HG03378 (cell line): ENCODE results near the gene ID3.

Experiments used
- ATAC-seq: cut with Tn5 transposase; IDR thresholded peaks from one replicate; pipeline ENCODE4 v1.9.1; 2021; ENCODE audit warnings: mild to moderate bottlenecking, moderate library complexity; ENCODE audit not compliant: unreplicated experiment

The ID3 gene

DNA sequence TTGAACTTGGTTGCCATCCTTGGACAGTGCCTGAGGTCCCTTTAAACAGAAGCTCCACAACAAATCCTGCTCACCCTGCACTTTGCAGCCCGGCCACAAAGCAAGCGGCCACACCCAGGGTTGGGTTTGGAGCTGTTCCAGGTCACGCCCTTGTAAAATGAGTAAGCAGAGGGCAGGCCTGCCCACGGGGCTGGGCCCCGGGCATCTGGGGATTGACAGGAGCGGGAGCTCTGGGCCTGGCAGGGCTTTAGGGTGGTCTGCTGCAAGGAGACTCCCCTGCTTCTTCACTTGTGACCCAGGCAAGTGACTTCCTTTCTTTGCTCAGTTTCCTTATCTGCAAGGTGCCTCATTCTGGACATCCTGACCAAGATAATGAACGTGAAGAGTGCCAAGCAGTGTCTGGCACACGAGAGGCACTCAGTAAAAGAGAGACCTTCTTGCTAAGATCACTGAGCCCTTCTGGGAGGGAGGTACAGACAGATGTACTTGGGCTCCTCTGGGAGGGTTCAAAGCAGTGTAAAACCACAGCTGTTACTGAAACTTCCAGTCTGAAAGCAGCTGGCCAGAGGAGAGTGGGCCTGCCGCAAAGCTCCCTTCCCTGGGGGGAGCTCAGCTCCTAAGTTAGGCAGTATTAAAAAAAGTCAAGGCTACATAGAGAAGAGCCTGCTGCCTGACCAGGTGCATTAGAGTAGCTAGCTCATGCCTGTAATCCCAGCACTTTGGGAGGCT, 30.9 kb downstream of the ID3 start:
- no peak for ATAC-seq

DNA sequence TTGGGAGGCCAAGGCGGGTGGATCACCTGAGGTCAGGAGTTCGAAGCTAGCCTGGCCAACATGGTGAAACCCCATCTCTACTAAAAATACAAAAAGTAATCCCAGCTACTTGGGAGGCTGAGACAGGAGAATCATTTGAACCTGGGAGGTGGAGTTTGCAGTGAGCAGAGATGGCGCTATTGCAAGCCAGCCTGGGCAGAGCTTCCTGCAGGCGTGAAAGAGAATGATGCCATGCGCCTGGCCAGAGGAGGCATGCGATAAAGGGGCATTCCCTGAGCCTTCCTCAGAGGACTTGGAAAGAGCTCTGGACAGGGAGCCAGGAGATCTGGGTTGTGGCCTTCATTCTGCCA, 31.4 kb downstream of the ID3 start:
- ATAC-seq = no peak

- ATAC-seq = no peak
Measured at GRCh38 chr1:23527366-23527765, 31.9 kb downstream of the ID3 start.

DNA sequence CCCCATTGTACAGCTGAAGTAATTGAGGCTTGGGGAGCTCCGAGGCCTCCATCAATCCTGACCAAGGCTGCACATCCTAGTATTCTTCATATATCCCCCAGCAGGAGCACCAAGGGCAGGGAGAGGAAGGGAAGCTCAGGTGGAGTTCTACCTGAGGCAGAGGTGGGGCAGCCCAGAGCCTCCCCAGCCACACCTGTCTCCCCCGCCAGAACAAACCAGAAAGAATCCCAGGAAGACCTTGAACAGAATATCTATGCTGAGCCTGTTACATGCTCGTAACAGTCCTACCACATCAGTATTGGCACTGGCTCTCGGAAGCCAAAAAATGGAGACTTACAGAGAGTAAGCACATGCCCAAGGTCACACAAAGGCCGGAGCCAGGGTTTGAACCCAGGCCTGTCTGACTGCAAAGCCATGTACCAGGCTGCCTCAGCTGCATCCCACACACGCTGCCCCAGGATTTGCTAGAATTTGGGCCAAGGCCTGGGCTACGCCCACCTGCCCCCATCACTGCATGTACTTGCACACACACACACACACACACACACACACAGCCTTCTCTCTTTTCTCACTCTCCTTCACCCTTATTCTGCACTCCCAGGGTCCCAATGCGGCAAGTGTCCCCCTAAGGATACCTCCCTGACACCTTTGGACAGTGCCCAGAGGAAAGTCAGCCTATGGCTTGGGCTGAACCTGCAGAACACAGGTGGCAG, 32.8 kb downstream of the ID3 start:
- ATAC-seq = no peak

- no peak for ATAC-seq
Measured at GRCh38 chr1:23525558-23526250, 33.6 kb downstream of the ID3 start.

- no peak for ATAC-seq
Measured at GRCh38 chr1:23524716-23525401, 34.4 kb downstream of the ID3 start.

- ATAC-seq = no peak
Measured at GRCh38 chr1:23524163-23524562, 35.1 kb downstream of the ID3 start.

DNA sequence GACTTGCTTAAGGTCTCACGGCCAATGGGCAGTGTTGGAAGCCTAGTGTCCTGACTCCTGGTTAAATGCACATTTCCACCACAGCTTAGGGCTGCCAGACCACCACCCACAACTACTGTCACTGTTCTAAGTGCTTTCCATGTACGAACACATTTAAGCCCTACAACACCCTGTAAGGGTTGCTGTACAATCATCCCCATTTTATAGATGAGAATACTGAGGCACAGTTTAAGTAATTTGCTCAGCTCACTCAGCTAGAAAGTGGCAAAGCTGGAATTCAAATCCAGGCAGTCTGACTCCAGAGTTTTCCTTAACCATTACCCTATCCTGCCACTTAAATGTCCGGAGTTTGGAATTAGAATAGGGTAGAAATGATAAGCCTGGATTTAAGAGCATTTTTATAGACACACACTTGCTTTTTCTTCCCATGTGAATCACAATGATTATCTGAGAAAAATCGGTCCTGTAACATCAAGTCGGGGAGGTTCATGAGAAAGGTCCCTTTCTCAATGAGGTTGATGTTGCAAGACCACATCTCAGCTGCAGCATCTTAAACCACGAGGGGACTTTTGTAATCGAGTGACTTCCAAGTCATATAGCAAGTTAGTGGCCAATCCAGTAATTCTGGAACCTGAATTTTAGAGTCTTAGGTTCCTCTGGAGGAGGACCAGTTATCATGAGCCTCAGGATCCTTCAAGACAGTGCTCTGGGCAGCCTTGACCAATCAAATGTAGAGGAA, 36.9 kb downstream of the ID3 start:
- ATAC-seq = no peak

DNA sequence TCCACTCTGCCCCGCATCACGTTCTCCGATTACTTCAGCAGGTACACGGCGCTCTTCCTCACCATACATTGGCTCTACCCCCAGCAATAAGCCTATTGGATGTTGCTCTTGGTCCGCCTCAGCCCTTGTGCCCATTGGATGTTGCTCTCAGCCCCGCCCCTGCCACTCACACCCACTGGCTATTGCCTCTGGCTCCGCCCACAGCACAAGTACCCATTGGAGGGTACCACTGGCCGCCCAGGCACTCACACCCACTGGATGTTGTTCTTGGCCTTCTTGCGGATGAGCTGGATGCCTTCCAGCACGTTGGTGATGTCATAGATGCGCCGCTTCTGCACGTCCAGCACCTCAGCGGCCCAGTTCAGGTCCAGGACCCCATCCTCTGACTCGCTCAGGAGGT, 37.7 kb downstream of the ID3 start:
- no peak for ATAC-seq

- ATAC-seq = no peak
Measured at GRCh38 chr1:23517581-23517980, 41.7 kb downstream of the ID3 start.

DNA sequence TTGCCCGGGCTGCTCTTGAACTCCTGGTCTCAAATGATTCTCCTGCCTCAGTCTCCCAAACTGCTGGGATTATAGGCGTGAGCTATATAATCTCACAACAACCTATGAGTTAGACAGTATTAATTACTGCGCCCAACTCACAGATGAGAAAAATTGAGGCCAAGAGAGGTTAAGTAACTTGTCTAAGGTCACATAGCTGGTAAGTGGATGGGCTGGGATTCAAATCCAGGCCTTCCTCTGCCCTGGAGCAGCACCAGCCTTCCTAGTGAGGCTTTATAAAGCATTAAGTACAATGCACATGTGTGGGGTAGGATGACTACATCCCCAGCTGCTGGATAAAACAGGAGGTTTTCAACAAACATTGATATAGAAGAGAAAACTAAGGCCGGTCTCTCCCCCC, 43.4 kb downstream of the ID3 start:
- ATAC-seq = no peak

DNA sequence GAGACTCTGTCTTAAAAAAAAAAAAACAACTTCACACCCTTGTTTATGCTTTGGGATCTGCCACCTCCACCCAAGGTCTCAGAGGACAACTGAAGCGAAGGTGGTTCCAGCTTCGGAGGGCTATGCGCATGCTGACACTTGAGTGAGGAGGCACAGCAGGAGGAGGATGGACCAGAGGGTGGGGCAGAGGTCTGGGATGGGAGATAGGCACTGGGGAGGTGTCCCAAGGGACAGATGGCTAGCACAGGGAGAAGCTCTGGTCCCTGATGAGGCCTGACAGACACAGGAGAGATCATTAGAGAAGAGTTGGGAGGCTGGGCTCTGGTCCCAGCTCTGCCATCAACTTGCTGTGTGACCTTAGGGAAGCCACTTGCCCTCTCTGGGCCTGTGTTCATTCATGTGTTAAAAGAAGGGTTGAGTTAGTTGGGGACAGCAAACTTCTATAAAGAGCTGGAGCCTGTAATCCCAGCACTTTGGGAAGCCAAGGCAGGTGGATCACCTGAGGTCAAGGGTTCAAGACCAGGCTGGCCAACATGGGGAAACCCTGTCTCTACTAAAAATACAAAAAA, 45.1 kb downstream of the ID3 start:
- ATAC-seq = no peak

DNA sequence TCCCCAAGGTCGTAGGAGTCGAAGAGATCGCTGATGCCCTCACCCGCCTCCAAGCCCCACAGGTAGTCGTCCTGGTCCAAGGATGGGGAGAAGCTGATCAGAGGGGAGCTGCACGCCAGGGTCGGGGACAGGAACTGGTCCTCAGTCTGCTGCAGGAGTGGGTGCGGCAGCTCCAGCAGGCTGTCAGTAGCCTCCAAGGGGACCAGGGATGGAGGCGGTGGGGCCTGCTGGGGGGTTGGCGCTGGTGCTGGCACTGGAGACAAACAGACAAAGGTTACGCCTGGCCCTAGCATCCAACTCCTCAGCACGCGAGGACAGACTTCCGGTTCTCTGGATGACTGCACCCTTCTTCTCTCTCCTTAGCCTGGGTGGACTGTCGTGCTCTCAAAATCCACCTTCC, 49.4 kb downstream of the ID3 start:
- ATAC-seq = no peak
